ENCODE data around the gene OGDHL. TPM values are rescaled to one million over a fixed set of nuclear protein-coding genes. Genes with fewer than 3 reads are reported as not detected.

OGDHL gene
- 0.10 to 0.32 TPM (median 0.23 TPM) in 5 replicates for total RNA-seq (2022; extraction: Qiagen RNA extraction)

DNA sequence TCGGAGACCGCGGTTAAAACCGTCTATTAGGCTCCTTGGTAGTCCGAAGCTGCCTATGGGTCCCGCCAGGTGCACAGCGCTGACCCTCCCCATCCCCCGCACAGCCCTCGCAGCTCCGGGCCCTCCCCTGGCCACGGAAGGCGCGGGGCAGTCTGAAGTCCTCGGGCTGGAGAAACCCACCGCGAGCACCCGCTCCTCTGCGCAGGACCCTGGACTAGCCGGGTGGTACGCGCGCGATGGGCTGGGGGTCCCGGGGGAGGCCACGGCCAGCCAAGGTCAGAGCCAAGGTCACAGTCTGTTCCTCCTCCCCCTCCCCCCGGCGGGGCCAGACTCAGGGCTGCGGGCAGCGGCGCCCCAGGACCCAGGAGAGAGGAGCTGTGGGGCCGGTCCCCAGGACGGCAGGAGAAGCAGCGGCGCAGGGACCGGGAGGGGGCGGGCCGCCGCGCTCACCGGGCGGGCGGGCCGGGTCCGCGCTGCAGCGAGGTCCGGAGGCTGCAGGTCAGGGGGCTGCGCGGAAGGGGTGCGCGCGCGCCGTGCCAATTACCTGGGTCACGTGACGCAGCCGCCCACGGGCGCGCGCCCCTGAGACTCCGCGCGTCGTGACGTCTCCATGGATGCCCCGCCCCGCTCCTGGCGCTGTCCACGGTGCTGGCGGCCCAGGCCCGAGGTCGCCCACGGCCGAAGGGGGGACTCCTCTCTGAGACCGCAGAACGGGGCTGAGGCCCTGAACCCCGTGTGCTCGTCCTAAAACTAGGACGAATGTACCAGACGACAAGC, at the start of gene OGDHL:
TSS of gene OGDHL (minus strand) at position 535 of the 777 bp plus-strand sequence. CDS start 3,731 bp downstream, outside the sequence.

Other genes with a start within 250 kb of the OGDHL start
- 5.0 to 7.3 TPM (median 5.7 TPM) in 5 replicates for gene ERCC6, start 223.2 kb downstream of the OGDHL start, total RNA-seq (2022; extraction: Qiagen RNA extraction)
- gene SLC18A3, start 152.0 kb downstream of the OGDHL start, total RNA-seq (2022; extraction: Qiagen RNA extraction): not detected in 5 replicates
- not detected in 5 replicates for gene CHAT, start 148.3 kb downstream of the OGDHL start, total RNA-seq (2022; extraction: Qiagen RNA extraction)
- not detected in 5 replicates for gene C10orf53, start 82.7 kb downstream of the OGDHL start, total RNA-seq (2022; extraction: Qiagen RNA extraction)
- 15.2 to 22.1 TPM (median 18.6 TPM) in 5 replicates for gene PARG, start 179.7 kb upstream of the OGDHL start, total RNA-seq (2022; extraction: Qiagen RNA extraction)
- gene TIMM23B, start 179.7 kb upstream of the OGDHL start, total RNA-seq (2022; extraction: Qiagen RNA extraction): 14.4 to 20.4 TPM (median 18.2 TPM) in 5 replicates
- 7.7 to 10.0 TPM (median 9.3 TPM) in 5 replicates for gene AGAP6, start 226.1 kb upstream of the OGDHL start, total RNA-seq (2022; extraction: Qiagen RNA extraction)